Spleen (tissue), 11 donors: ENCODE data around the gene FAM171A2. TPM values are rescaled to one million over a fixed set of nuclear protein-coding genes. Genes with fewer than 3 reads are reported as not detected.
A peak's percentile ranks its signal among the peaks of the same experiment; 100 is the strongest.

Experiments used
- DNase-seq: peaks from one replicate; pipeline ENCODE4 v3.0.0-alpha.2; 2020
- H3K27ac ChIP-seq, 8 donors: fragments of 200-600 bp; sonication (generic) in 7 of 8; 1 replicate in 4 of 8; 2 replicates in 4 of 8; pipeline versions ENCODE4 v1.5.0 to v1.8.0; 2016 to 2021; ENCODE audit warnings: inconsistent platforms in 4 of 8, mild to moderate bottlenecking in 4 of 8, moderate library complexity in 1 of 8
- H3K27me3 ChIP-seq, 7 donors: fragments of 200-600 bp; sonication (generic) in 6 of 7; replicated peaks in 1 of 7; 1 replicate in 4 of 7; 2 replicates in 3 of 7; pipeline versions ENCODE4 v1.5.0 to v1.8.0; 2016 to 2021; ENCODE audit warnings: inconsistent platforms in 3 of 7, mild to moderate bottlenecking in 1 of 7
- H3K36me3 ChIP-seq, 6 donors: fragments of 200-600 bp; sonication (generic) in 5 of 6; 1 replicate in 4 of 6; 2 replicates in 2 of 6; pipeline versions ENCODE4 v1.5.0 to v1.8.0; 2016 to 2021; ENCODE audit warnings: inconsistent platforms in 2 of 6
- H3K4me1 ChIP-seq, 6 donors: fragments of 200-600 bp; sonication (generic) in 5 of 6; 1 replicate in 3 of 6; 2 replicates in 3 of 6; pipeline versions ENCODE4 v1.5.0 to v1.8.0; 2016 to 2021; ENCODE audit warnings: inconsistent platforms in 3 of 6
- H3K4me3 ChIP-seq, 8 donors: fragments of 200-600 bp; sonication (generic) in 7 of 8; 1 replicate in 4 of 8; 2 replicates in 4 of 8; pipeline versions ENCODE4 v1.5.0 to v1.8.0; 2016 to 2021; ENCODE audit warnings: inconsistent platforms in 4 of 8, mild to moderate bottlenecking in 4 of 8, moderate library complexity in 2 of 8
- H3K9me3 ChIP-seq, 8 donors: fragments of 200-600 bp; sonication (generic) in 7 of 8; 1 replicate in 4 of 8; 2 replicates in 4 of 8; pipeline versions ENCODE4 v1.5.0 to v1.8.0; 2016 to 2021; ENCODE audit warnings: inconsistent platforms in 4 of 8
- CTCF ChIP-seq, 11 experiments: fragments of 200-600 bp in 7 of 11; fragments of 450-650 bp in 4 of 11; sonication (generic) in 4 of 11; IDR thresholded peaks in 8 of 11; conservative IDR thresholded peaks in 3 of 11; 1 replicate in 7 of 11; 2 replicates in 4 of 11; pipeline versions ENCODE4 v1.4.0 to v1.8.0; 2016 to 2021; ENCODE audit warnings: antibody characterized with exemption in 11 of 11, inconsistent platforms in 4 of 11, mild to moderate bottlenecking in 1 of 11
- POLR2A ChIP-seq, 3 donors: fragments of 450-650 bp; IDR thresholded peaks; one replicate each; pipeline ENCODE4 v1.5.1; 2017; ENCODE audit warnings: antibody characterized with exemption in 3 of 3, mild to moderate bottlenecking in 1 of 3
- POLR2AphosphoS5 ChIP-seq, 3 donors: sonication (generic); formaldehyde crosslinking; IDR thresholded peaks; one replicate each; pipeline ENCODE4 v1.5.1; 2017; ENCODE audit warnings: antibody characterized with exemption in 3 of 3
- WGBS, 5 donors: extraction: QIAGEN DNeasy Blood & Tissue Kit in 3 of 5; methylation state at CpG; one replicate each; pipeline versions ENCODE4 v1.1.5 to v1.1.7; 2013 to 2018; 5-methylcytosine and 5-hydroxymethylcytosine counted together
- intact Hi-C: fragments of 100-400 bp; cut with DNase I; formaldehyde crosslinking; loops from one replicate; pipeline ENCODE4 v1.15.0; 2023; ENCODE audit warnings: low total_unique reads
- polyA plus RNA-seq, 3 donors: library from polyadenylated mRNA; stranded (reverse); fragments of 200-250 nt; gene quantifications; one replicate each; pipeline ENCODE4 v1.2.1, GENCODE V29; 2013
- total RNA-seq, 7 donors: library from RNA; depleted of rRNA in 3 of 7; stranded (reverse); fragments of >200 nt in 3 of 7; fragmentation: NEBNext Ultra II Directional in 4 of 7; extraction: Animal tissue kit (Norgen Biotek cat#: 25700) in 4 of 7; gene quantifications; one replicate each; pipeline versions ENCODE4 v1.1.0 to v1.2.1, GENCODE V29; 2016 to 2021
- donor health status: healthy with polysubstance abuse.
- donor health status: DM: no; HTN: no; CAD: no; lungs with moderate emphysema.
- donor health status: DM: no; HTN: no; CAD: no.
- donor health status: Bipolar disorder and iron deficiency.
- donor health status: healthy.
- donor health status: DM: no; HTN: no; CAD: no.
- donor health status: DM: yes; HTN: yes; CAD: no.

The FAM171A2 gene
- total and polyA plus RNA-seq, 10 donors, result 0.11 to 2.5 (median 0.67) TPM

GRCh38 chr17:44311562-44312181 is 52.0 kb downstream of the FAM171A2 start:
- 76 to 90% (median 81%) methylated on average over 1 to 5 of the region's 5 CpGs for WGBS, 5 donors
- Histone ChIP-seq H3K36me3 (no peaks in the 10 kb centered on the region), H3K27me3 (peaks cover 0 to 87% (median 42%) of the 10 kb centered on the region in 7 donors), H3K27ac (no peak overlapping the region), H3K9me3 (no peaks in the 10 kb centered on the region), H3K4me1 (peaks cover 20 to 51% (median 39%) of the 10 kb centered on the region in 6 donors), H3K4me3 (no peak overlapping the region)
- DNase-seq, result no peak
- TF ChIP-seq CTCF (IDR thresholded peaks at IDR 0.05 in 8 of 11, conservative IDR thresholded peaks at IDR 0.05 in 3 of 11), result no peak
- no peak for TF ChIP-seq POLR2A (IDR thresholded peaks at IDR 0.05)
- no peak for TF ChIP-seq POLR2AphosphoS5 (IDR thresholded peaks at IDR 0.05)
- intact Hi-C loops, result no loop called here

GRCh38 chr17:44310609-44311376 is 52.9 kb downstream of the FAM171A2 start:
- H3K36me3 ChIP-seq, result no peaks in the 10 kb centered on the region
- 74 to 87% (median 81%) methylated on average over 9 to 10 of the region's 10 CpGs for WGBS, 5 donors
- intact Hi-C loops, result no loop called here
- peak; percentile 62 for DNase-seq
- H3K4me3 ChIP-seq, result no peak overlapping the region
- H3K9me3 ChIP-seq, result no peaks in the 10 kb centered on the region
- H3K27ac ChIP-seq, result no peak overlapping the region
- TF ChIP-seq POLR2AphosphoS5 (IDR thresholded peaks at IDR 0.05), result no peak
- no peak for TF ChIP-seq CTCF (IDR thresholded peaks at IDR 0.05 in 8 of 11, conservative IDR thresholded peaks at IDR 0.05 in 3 of 11)
- TF ChIP-seq POLR2A (IDR thresholded peaks at IDR 0.05), result no peak
- H3K4me1 ChIP-seq, result peaks cover 20 to 43% (median 35%) of the 10 kb centered on the region in 6 donors
- peaks cover 0 to 87% (median 34%) of the 10 kb centered on the region in 7 donors for H3K27me3 ChIP-seq

- H3K4me3 ChIP-seq, result no peak overlapping the region
- H3K27ac ChIP-seq, result no peak overlapping the region
- WGBS, 5 donors, result 77 to 84% (median 82%) methylated on average over 2 of the region's 2 CpGs
- no peaks in the 10 kb centered on the region for H3K9me3 ChIP-seq
- DNase-seq, result no peak
- no peaks in the 10 kb centered on the region for H3K36me3 ChIP-seq
- H3K27me3 ChIP-seq, result peaks cover 0 to 87% (median 29%) of the 10 kb centered on the region in 7 donors
- H3K4me1 ChIP-seq, result peaks cover 18 to 37% (median 29%) of the 10 kb centered on the region in 6 donors
- TF ChIP-seq POLR2A (IDR thresholded peaks at IDR 0.05) (no peak), CTCF (IDR thresholded peaks at IDR 0.05 in 8 of 11, conservative IDR thresholded peaks at IDR 0.05 in 3 of 11) (no peak), POLR2AphosphoS5 (IDR thresholded peaks at IDR 0.05) (no peak)
- intact Hi-C loops, result no loop called here
These were observed 53.5 kb downstream of the FAM171A2 start for GRCh38 chr17:44310188-44310587.

- Histone ChIP-seq H3K27ac (no peak overlapping the region), H3K4me1 (peaks cover 16 to 30% (median 22%) of the 10 kb centered on the region in 6 donors), H3K36me3 (no peaks in the 10 kb centered on the region), H3K4me3 (peak overlapping the region in 2 of 8 donors; percentile 38 to 65), H3K9me3 (no peaks in the 10 kb centered on the region), H3K27me3 (peaks cover 0 to 87% (median 22%) of the 10 kb centered on the region in 7 donors)
- WGBS, 5 donors, result 54 to 74% (median 71%) methylated on average over 5 of the region's 5 CpGs
- intact Hi-C loops, result no loop called here
- TF ChIP-seq POLR2A (IDR thresholded peaks at IDR 0.05) (no peak), POLR2AphosphoS5 (IDR thresholded peaks at IDR 0.05) (no peak), CTCF (IDR thresholded peaks at IDR 0.05 in 8 of 11, conservative IDR thresholded peaks at IDR 0.05 in 3 of 11) (no peak)
- peak; percentile 60 for DNase-seq
These were observed 54.2 kb downstream of the FAM171A2 start for GRCh38 chr17:44309472-44309871.
